Measurements from ENCODE around the gene FYTTD1.

DNA sequence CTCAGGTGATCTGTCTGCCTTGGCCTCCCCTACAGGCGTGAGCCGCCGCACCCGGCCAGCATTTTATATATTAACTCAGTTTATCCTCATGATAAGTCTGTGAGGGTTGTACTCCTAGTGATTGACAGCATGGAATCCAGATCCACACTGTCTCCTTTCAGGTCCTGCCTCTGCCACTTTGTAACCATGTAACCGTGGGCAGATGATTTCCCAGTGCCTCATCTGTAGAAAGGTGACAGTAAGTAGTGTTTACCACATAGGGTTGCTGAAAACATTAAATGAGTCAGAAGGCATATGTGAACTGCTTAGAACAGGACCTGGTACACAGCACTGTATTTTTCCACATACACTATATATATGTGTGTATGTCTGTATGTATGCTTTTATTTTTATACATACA is 2.4 kb downstream of the FYTTD1 start:
- TF ChIP-seq, protein P1, sequence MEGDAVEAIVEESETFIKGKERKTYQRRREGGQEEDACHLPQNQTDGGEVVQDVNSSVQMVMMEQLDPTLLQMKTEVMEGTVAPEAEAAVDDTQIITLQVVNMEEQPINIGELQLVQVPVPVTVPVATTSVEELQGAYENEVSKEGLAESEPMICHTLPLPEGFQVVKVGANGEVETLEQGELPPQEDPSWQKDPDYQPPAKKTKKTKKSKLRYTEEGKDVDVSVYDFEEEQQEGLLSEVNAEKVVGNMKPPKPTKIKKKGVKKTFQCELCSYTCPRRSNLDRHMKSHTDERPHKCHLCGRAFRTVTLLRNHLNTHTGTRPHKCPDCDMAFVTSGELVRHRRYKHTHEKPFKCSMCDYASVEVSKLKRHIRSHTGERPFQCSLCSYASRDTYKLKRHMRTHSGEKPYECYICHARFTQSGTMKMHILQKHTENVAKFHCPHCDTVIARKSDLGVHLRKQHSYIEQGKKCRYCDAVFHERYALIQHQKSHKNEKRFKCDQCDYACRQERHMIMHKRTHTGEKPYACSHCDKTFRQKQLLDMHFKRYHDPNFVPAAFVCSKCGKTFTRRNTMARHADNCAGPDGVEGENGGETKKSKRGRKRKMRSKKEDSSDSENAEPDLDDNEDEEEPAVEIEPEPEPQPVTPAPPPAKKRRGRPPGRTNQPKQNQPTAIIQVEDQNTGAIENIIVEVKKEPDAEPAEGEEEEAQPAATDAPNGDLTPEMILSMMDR (conservative IDR thresholded peaks at IDR 0.05 in 1 of 2, IDR thresholded peaks at IDR 0.05 in 1 of 2; ENCODE audit: low read depth in 1 of 2, low read length in 2 of 2): no peak
- TF ChIP-seq EZH2 (IDR thresholded peaks at IDR 0.05; ENCODE audit: low read length, missing control alignments): no peak
